ENCODE data around the gene ZNF831.

GRCh38 chr20:59139998-59140397 is 23.6 kb upstream of the ZNF831 start:
- TF ChIP-seq CTCF (conservative IDR thresholded peaks at IDR 0.05) (no peak), ZFX (IDR thresholded peaks at IDR 0.05) (no peak)
